HS-5 (cell line): ENCODE measurements around the gene PLD4.

Experiments used
- DNase-seq: peaks from one replicate; pipeline ENCODE4 v3.0.0-alpha.2; 2012; ENCODE audit warnings: low read depth

The PLD4 gene

GRCh38 chr14:104956290-104956890, 31.7 kb downstream of the PLD4 start:
- DNase-seq: no peak

DNA sequence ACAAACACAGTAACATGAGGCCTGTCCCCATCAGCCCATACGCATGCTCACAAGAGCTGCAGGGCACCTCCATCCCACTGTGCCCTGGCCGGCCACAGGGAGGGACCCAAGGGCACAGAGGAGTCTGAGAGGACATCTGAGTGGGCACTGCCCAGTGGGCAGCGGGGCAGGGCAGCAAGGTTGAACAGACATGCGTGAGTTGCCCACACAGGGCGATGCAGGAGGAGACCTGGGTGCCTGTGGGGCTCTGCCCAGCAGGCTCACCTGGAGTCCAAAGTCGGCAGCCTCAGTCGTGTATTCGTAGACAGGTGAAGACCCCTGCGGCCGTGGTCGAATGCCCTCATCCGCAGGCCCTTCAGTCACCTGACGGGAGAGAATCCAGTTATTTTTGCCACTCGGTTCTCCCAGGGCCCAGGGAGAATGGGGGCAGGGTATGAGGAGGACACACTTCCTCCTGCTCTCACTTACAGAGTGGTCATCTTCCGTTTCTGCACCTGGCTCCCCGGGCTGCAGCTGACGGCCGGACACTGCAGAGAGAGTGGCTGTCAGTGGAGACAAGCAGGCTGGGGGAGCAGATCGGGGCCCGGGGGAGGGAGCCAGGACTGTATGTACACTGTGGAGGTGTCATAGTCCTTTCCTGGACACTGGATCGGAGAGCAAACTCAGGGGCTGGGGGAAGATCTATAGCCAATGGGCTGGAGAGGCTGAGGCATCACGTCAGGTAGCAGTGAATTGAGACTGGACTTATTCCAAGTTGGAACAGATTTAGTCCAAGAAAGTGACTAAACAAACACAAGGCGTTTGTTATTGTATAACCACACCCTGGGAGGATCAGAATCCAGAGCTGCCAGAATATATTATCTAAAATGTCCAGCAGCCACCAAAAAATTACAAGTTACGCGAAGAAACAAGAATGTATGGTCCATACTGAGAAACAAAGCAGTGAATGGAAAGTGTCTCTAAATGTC, 32.8 kb downstream of the PLD4 start:
- no peak for DNase-seq

GRCh38 chr14:104964546-104964945, 39.9 kb downstream of the PLD4 start:
- DNase-seq: no peak

DNA sequence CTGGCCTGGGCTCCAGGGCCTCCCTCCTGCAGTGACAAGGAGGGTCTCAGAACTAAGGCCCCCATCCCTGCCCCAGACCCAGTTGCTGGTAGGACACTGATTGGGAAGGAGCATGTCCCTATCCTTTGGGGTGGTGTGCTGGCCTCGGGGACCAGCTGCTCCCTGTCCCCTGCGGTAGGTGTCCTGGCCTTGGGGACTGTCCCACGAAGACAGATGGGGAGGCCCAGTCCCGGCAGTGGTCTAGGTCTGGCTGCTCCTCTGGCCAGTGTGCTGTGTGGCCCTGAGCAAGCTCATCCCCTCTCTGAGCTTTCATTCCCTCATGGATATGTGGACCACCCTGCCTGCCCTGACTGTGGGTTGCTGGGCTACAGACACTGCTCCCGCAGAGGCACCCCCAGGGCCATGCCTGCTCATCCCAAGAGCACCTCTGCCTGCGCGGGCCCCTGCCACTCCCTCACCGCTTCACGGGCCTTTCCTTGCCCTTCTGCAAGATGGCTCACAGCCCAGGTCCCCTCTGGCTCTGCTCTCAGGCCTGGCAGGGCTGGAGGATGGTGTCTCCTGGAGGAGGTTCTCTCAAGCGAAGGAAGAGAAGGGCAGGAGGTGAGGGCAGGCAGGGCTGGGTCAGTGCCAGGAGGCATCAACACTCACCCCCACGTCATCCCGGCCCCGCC, 41.0 kb downstream of the PLD4 start:
- no peak for DNase-seq

GRCh38 chr14:104966261-104966865, 41.7 kb downstream of the PLD4 start:
- DNase-seq: no peak

GRCh38 chr14:104966981-104967385, 42.3 kb downstream of the PLD4 start:
- no peak for DNase-seq

DNA sequence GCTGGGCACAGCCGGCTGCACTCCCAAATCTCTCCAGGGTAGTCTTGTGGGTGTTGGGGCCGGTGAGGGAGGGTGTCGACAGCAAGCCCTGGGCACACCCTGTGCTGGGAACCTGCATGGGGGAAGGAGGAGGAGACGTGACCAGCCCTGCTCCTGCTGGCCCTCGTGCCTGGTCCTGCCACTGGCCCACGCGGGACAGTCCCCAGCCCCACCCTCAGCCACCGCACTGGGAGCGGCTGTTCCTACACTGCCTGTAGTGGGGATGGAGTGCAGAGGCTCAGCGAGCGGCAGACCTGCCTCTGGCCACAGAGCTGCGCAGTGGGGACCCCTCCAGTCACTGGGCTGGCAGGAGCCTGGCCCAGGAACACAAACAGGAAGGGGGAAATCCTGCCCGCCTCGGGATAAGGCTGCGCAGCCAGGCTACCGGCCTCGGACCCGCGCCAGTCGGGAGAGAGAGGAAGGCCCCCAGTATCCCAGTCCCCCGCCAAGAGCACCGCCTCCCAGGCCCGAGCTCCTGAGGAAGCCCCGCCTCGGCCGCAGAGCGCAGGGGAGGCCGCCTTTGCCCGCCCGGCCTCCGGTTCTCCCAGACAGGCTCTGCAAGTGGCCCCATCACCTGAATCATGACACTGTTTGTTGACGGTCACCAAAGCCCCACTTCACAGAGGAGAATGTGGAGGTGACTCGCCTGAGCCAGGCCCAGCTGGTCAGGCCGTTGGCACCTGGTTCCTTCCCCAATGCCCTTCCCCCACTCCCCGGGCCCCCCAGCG, 42.9 kb downstream of the PLD4 start:
- no peak for DNase-seq

- DNase-seq: no peak
Observed at GRCh38 chr14:104968153-104968527, 43.5 kb downstream of the PLD4 start.

DNA sequence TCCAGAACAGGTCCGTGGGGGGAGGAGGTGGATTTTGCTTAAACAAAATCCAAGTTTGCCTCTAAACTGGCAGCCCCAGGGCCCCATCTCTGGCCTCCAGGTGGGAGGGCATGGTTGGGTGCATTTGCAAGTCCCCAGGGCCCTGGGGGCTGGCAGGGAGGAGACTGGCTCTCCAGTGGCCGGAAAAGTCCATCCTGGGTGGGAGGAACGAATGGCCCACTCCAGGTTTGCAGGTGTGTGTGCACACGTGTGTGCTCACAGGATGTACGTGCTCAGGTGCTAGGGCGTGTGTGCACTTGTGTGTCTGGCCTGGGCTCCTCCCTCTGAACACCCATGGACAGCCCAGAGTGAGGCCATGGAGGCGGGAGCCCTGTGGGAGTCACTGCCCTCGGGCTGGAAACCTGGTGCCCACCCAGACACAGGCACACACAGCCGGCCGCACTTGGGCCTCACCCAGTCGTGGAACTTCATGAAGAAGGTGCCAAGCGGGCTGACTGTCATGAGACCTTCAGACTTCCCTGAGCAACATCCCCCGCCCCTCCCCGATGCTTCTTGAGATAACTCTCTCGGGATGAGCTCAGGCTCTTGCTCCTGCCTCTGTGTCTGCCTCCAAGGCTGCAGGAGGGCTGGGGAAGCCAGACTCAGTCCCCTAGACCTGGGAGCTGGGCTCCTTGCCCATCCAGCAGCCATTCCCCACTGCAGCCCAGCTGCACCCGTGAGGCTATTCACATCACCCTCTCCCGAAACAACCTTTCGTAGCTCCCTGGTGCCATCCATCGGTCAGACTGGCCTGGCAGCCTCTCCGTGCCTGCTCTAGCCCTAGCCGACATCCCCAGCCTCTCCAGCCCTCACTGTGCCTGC, 44.1 kb downstream of the PLD4 start:
- no peak for DNase-seq

DNA sequence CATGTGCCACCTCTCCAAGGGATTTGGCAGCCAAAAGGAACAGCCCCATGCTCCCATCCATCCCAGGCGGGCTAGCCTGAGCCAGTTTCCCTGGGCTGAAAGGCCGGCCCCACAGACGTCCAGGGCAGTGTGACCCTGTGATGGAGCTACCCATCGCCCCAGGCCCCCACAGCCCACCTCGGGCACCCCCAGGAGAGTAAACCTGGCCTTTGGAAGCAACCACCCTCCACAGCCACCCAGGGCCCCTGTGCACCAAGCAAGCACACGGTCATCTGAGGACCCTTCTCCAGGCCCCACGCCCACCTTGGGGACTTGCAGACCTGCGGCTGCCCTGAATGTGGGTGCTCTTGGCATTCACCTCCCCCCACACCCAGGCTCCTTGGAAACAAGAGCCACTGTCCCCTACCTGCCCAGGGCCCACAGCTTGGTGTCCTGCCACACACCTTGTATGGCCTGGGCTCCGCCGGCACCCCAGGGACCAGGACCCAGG, 45.1 kb downstream of the PLD4 start:
- no peak for DNase-seq

GRCh38 chr14:104970231-104971068, 45.8 kb downstream of the PLD4 start:
- peak; percentile 68 for DNase-seq

DNA sequence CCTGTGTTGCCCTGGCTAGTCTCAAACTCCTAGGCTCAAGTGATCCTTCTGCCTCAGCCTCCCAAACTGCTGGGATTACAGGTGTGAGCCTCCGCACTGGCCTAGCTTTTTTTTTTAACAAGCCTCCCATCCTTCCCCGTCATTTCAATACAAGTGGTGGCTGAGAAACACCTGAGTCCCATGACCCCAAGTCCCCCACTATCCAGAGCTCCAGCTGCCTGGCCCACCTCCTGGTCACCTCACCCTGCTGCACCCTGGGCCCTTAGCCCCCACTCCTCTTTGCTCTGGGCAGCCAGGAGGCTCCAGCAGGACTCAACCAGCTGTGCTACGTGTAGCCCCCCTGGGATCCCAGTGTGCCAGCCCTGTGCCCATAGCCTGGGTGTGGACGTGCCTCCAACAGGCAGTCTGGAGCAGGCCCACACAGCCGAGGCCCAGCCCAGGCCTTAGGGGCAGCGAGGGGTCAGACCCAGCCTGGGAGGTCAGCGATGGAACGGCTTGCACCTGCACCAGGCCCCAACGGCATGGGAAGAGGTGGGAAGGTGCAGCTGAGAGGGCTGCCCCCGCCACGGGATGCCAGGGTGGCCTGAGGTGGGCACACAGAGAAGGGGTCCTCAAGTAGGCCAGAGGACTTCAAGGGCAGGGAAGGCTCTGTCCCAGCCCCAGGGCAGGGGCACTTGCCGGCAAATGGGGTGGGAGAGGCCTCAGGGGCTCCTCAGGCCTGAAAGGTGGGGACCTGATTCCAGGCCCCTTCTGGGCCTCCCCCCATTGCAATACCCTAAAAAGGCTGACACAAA, 47.0 kb downstream of the PLD4 start:
- DNase-seq: no peak

- DNase-seq: no peak
Observed at GRCh38 chr14:104972301-104973134, 47.8 kb downstream of the PLD4 start.

- no peak for DNase-seq
Observed at GRCh38 chr14:104973135-104973384, 48.4 kb downstream of the PLD4 start.

DNA sequence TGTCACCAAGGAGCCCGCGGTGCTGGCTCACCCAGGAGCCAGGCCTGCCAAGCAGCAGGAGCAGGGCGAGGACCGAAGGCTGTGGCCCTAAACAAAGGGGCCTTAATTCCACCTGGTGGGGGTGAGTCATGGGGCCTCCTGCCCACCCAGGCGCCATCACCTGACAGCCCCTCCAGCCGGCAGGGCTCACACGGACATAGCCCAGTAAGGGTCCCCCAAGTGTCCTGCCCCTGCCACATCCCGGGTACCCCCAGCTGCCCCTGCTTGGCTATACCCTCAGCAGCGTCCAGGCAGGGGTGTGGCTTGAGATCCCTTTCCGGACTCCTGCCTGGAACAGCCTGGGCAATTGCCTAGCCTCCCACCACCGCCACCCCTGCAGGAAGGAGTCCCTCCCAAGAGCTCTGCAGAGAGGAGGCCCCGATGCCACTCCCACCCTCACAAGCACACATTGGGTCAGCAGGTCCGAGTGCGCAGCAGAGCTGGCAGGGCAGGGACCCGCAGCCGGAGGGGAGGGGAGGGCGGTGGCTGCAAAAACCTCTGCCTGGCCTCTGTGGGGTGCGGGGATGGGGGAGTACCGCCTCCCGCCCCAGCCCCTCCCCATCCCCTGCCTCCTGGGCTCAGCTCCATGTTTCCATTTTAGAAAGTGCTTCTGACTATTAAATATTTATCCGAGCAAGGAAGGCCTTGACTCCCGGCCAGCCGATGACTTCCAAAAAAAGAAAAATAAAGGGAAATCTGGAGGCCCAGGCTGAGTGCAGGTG, 48.9 kb downstream of the PLD4 start:
- DNase-seq: peak; percentile 88

- no peak for DNase-seq
Observed at GRCh38 chr14:104974146-104974541, 49.5 kb downstream of the PLD4 start.

DNA sequence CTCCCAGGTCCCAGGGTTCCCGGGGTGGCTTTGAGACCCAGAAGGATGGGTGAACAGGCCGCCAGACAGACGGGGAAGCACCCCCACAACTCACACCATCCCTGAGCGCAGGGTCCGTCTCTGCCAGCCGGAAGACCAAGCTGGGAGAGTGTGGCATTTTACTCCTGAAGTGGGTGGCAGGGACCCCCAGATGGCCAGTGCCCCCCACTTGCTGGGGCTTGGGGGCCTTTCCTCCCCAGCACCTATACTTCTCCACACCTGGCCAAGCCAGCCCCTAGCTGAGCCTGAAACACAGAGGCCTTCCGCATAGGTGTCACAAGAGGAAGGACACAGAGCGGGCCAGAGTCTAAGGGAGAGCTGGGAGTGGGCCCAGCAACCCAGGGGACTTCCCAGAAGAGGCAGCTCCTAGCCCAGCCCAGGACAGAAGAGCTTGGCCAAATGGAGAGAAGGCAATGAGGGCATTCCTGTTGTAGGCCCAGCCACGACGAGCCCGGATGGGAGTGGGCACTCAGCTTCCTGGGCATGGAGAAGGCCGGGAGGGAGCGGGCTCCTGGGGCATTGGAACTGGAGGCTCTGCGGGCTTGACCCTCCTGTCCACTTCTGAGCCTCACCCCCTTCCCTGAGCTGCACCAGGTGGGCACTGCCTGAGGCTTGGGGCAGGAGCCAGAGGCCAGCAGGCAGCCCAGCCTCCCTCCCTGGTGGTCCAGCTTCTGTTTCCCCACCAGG, 50.1 kb downstream of the PLD4 start:
- DNase-seq: no peak
